Tibial nerve (tissue), 4 donors: Measurements from ENCODE around the gene SLC2A2.

Experiments used
- CTCF ChIP-seq, 5 experiments: fragments of 200-600 bp in 3 of 5; fragments of 450-650 bp in 2 of 5; sonication (generic) in 3 of 5; IDR thresholded peaks; one replicate each; pipeline ENCODE4 v1.5.1; 2016 to 2019; ENCODE audit warnings: antibody characterized with exemption in 5 of 5, mild to moderate bottlenecking in 3 of 5, moderate library complexity in 2 of 5
- EP300 ChIP-seq, 2 donors: sonication (generic); formaldehyde crosslinking; IDR thresholded peaks; one replicate each; pipeline ENCODE4 v1.6.1; 2017; ENCODE audit warnings: antibody characterized with exemption in 2 of 2, mild to moderate bottlenecking in 1 of 2
- POLR2A ChIP-seq, 2 donors: fragments of 450-650 bp; IDR thresholded peaks; one replicate each; pipeline ENCODE4 v1.6.1; 2017; ENCODE audit warnings: antibody characterized with exemption in 2 of 2, mild to moderate bottlenecking in 2 of 2, moderate library complexity in 2 of 2

- TF ChIP-seq CTCF (IDR thresholded peaks at IDR 0.05) (no peak), EP300 (IDR thresholded peaks at IDR 0.05) (no peak), POLR2A (IDR thresholded peaks at IDR 0.05) (no peak)
These were observed 5.1 kb downstream of the SLC2A2 start for GRCh38 chr3:171021377-171021776.
